Panc1 (cell line): ENCODE results near the gene HK1. TPM values are rescaled to one million over a fixed set of nuclear protein-coding genes. Genes with fewer than 3 reads are reported as not detected.
A peak's percentile ranks its signal among the peaks of the same experiment; 100 is the strongest.

Source experiments
- ATAC-seq: fragments of 200-7000 bp; cut with Tn5 transposase; 2 replicates; pipeline ENCODE4 v1.9.1; 2020; ENCODE audit warnings: mild to moderate bottlenecking, moderate library complexity
- BruUV-seq: library from RNA; stranded (reverse); fragments of 400-500 nt; replicated peaks from 2 replicates; lab custom pipeline; 2021; lab: Mats Ljungman, UMichigan
- CTCF ChIA-PET: fragments of 300-600 bp; sonication (Branson Sonifier 250); formaldehyde crosslinking; loops from one replicate; lab custom pipeline; 2022; ENCODE audit warnings: antibody characterized with exemption; lab: Charles Lee
- POLR2A ChIA-PET: fragments of 300-600 bp; sonication (Branson Sonifier 250); formaldehyde crosslinking; loops from one replicate; lab custom pipeline; 2022; ENCODE audit warnings: antibody characterized with exemption; lab: Charles Lee
- DNase-seq: peaks from one replicate; pipeline ENCODE4 v3.0.0-alpha.2; 2010; ENCODE audit warnings: low read depth, low spot score
- H3K27ac ChIP-seq: 2 replicates; pipeline ENCODE4 v1.5.1; 2011; ENCODE audit warnings: mild to moderate bottlenecking, low read length, inconsistent platforms
- H3K27me3 ChIP-seq: fragments of 200-500 bp; sonication (Bioruptor generic); 2 replicates; pipeline ENCODE4 v1.6.0; 2014; ENCODE audit warnings: low read length, inconsistent platforms; ENCODE audit not compliant: control insufficient read depth, insufficient read depth
- H3K36me3 ChIP-seq: fragments of 200-500 bp; sonication (Bioruptor generic); 2 replicates; pipeline ENCODE4 v1.5.1; 2014; ENCODE audit warnings: inconsistent platforms, mild to moderate bottlenecking, low read length, moderate library complexity; ENCODE audit not compliant: control insufficient read depth, insufficient read depth
- H3K4me1 ChIP-seq: 2 replicates; pipeline ENCODE4 v1.5.1; 2011; ENCODE audit warnings: inconsistent platforms, mild to moderate bottlenecking, low read length, moderate library complexity; ENCODE audit not compliant: control insufficient read depth, insufficient read depth
- H3K4me3 ChIP-seq, 2 experiments: 2 replicates each; pipeline ENCODE4 v1.5.1; 2011 to 2012; ENCODE audit warnings: low read depth in 2 of 2, low read length in 2 of 2, mild to moderate bottlenecking in 2 of 2, inconsistent platforms in 1 of 2, moderate library complexity in 1 of 2
- H3K9me3 ChIP-seq: fragments of 200-500 bp; sonication (Bioruptor generic); 2 replicates; pipeline ENCODE4 v1.5.1; 2014; ENCODE audit warnings: low read depth, mild to moderate bottlenecking, inconsistent platforms, low read length, moderate library complexity; ENCODE audit not compliant: control insufficient read depth, insufficient read depth
- CTCF ChIP-seq: fragments of 450-650 bp; IDR thresholded peaks from 2 replicates; pipeline ENCODE4 v1.5.1; 2017; ENCODE audit warnings: mild to moderate bottlenecking
- POLR2AphosphoS5 ChIP-seq: IDR thresholded peaks from 2 replicates; pipeline ENCODE4 v1.6.1; 2012; ENCODE audit warnings: mild to moderate bottlenecking, low read depth, low read length, moderate library complexity
- REST ChIP-seq, 2 experiments: IDR thresholded peaks; 2 replicates each; pipeline ENCODE4 v1.6.1; 2011 to 2012; ENCODE audit warnings: low read depth in 2 of 2, control low read depth in 1 of 2, low read length in 1 of 2, mild to moderate bottlenecking in 1 of 2, moderate library complexity in 1 of 2; ENCODE audit not compliant: insufficient read depth in 1 of 2
- SIN3A ChIP-seq: IDR thresholded peaks from 2 replicates; pipeline ENCODE4 v1.6.1; 2012; ENCODE audit warnings: low read depth, mild to moderate bottlenecking, low read length, moderate library complexity, borderline replicate concordance; ENCODE audit not compliant: insufficient read depth
- TCF7L2 ChIP-seq: IDR thresholded peaks from 2 replicates; pipeline ENCODE4 v1.6.1; 2011; ENCODE audit warnings: mild to moderate bottlenecking, low read depth, low read length, inconsistent platforms
- in situ Hi-C: cut with HindIII; loops from 2 replicates; pipeline ENCODE4 v1.10.0; 2016; ENCODE audit warnings: low sequenced_read_pairs, low pct_unique_long_range_greater_than_20kb
- intact Hi-C: fragments of 100-400 bp; cut with micrococcal nuclease; formaldehyde crosslinking; loops from one replicate; pipeline ENCODE4 v1.10.0; 2022; ENCODE audit not compliant: unreplicated experiment
- total RNA-seq: library from RNA; stranded (reverse); gene quantifications from one replicate; pipeline ENCODE4 v1.2.1, GENCODE V29; 2021; ENCODE audit not compliant: unreplicated experiment

Gene HK1
- total RNA-seq, 1 experiment from 2014 or later, result 74.4 TPM

GRCh38 chr10:69422676-69423075 is 144.4 kb downstream of the HK1 start:
- TF ChIP-seq POLR2AphosphoS5 (no peak), TCF7L2 (no peak), CTCF (no peak), REST (IDR thresholded peaks at IDR 0.05; ENCODE audit: insufficient read depth in 1 of 2, low read depth in 2 of 2, low read length in 1 of 2) (no peak), SIN3A (no peak)
- POLR2A ChIA-PET, result no interaction called here
- ATAC-seq, result no peak
- CTCF ChIA-PET, result interaction anchor here (0.5 kb wide), 1 partner anchor 85 kb away, joined by 10 read pairs; no protein-coding TSS in a partner anchor
- no peak overlapping the region for H3K4me3 ChIP-seq
- DNase-seq, result no peak
- H3K9me3 ChIP-seq, result no peaks in the 10 kb centered on the region
- no TSS peak for BruUV-seq
- H3K27ac ChIP-seq, result no peak overlapping the region
- no peaks in the 10 kb centered on the region for H3K27me3 ChIP-seq
- in situ Hi-C loops, result no loop called here
- H3K4me1 ChIP-seq, result peaks cover 15% of the 10 kb centered on the region
- intact Hi-C loops, result no loop called here
- no peaks in the 10 kb centered on the region for H3K36me3 ChIP-seq

DNA sequence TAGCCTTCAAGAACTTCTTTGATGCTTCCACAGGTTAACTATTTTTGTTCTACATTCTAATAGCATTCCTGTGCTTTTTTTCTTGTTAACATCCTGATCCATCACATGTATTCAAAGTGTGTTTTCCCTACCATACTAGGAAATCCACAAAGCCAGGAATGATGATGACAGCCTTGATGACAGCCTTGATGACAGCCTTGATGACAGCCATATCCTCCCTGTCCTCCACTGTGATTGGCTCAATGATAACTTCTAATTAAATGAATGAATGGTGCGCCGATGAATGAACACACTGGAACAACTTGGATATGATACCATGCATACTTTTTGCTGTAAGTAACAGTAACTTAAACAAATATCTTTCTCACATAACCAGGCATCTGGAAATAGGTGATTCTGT is 146.7 kb downstream of the HK1 start:
- BruUV-seq, result no TSS peak
- intact Hi-C loops, result loop anchor here (5.0 kb wide), 1 partner anchor 72 kb away; no protein-coding TSS in a partner anchor
- POLR2A ChIA-PET, result no interaction called here
- CTCF ChIA-PET, result interaction anchor here (0.6 to 1.1 kb wide), 2 partner anchors 90 to 172 kb away, joined by 4 to 6 read pairs; no protein-coding TSS in a partner anchor
- TF ChIP-seq REST (IDR thresholded peaks at IDR 0.05; ENCODE audit: insufficient read depth in 1 of 2, low read depth in 2 of 2, low read length in 1 of 2) (no peak), POLR2AphosphoS5 (no peak), SIN3A (no peak), CTCF (no peak), TCF7L2 (no peak)
- ATAC-seq (no peak), DNase-seq (no peak)
- H3K4me1 ChIP-seq, result peaks cover 25% of the 10 kb centered on the region
- no peak overlapping the region for H3K4me3 ChIP-seq
- H3K27me3 ChIP-seq, result no peaks in the 10 kb centered on the region
- peak overlapping the region; percentile 39; the same call in 1 of the 2 replicates for H3K27ac ChIP-seq
- H3K9me3 ChIP-seq, result no peaks in the 10 kb centered on the region
- H3K36me3 ChIP-seq, result no peaks in the 10 kb centered on the region
- in situ Hi-C loops, result no loop called here
